ENCODE data around the gene PGLYRP1. TPM values are rescaled to one million over a fixed set of nuclear protein-coding genes. Genes with fewer than 3 reads are reported as not detected.

PGLYRP1 gene
- total and polyA plus RNA-seq, 2 of the 4 experiments (the other 2 are of a cell fraction): not detected

GRCh38 chr19:46067691-46068090, 44.8 kb upstream of the PGLYRP1 start (continued):
- TF ChIP-seq CTCF (conservative IDR thresholded peaks at IDR 0.05; ENCODE audit: low read depth, low read length): no peak
- TF ChIP-seq CHD1 (IDR thresholded peaks at IDR 0.05; ENCODE audit: low read depth, low read length): no peak
- TF ChIP-seq ELK1 (IDR thresholded peaks at IDR 0.05; ENCODE audit: borderline replicate concordance, low read depth, low read length): no peak
- TF ChIP-seq MAZ (IDR thresholded peaks at IDR 0.05; ENCODE audit: borderline replicate concordance, low read depth, low read length): no peak
